HK-2 (cell line): ENCODE results near the gene TAF6.

Experiments
- DNase-seq: peaks from one replicate; pipeline ENCODE4 v3.0.0-alpha.2; 2018; ENCODE audit not compliant: unreplicated experiment

The TAF6 gene

DNA sequence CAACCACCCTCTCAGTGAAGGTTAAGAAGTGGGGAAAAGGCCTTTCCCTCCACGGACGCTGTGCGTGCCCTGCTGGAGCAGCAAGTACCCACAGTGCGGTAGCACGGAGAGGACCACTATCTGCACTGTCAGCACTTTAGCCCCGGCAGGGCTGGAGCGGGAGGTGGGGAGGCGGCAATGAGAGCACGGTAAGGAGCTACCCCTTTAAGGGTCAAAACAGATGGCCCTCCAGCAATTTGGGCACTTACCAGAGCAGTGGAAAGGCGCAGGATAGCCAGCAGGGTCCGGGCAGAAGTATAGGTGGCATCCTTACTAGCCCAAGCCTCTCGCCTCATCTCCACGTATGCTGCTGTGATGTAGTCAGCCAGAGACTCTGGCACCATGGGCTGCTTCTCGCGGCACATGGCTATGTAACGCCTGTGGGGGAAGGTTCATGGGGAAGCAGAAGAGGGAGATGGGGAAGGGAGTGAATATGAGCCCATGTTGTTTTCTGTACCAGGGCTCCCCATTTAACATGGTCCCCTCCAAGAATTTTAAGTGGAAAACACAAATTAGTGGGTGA lies 25.2 kb downstream of the TAF6 start:
- DNase-seq, result no peak

DNA sequence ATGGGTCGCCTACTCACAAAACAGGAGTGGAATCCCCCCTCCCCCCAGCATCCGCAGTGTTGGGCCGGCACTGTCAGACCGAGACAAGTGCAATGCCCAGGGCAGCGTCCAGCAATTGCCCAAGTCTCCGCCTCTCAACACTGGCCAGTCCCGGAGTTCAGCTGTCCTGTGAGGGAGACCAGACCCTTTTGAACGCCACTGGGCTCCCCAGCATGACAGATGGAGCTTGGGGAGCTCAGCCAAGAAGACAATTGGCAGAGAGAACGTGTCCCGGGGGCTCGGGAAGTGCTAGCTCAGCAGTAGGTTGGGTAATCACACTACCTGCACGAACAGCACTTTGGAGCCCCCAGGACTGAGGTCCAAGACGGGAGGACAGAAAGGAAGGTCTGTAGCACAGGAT lies 25.7 kb downstream of the TAF6 start:
- no peak for DNase-seq

DNA sequence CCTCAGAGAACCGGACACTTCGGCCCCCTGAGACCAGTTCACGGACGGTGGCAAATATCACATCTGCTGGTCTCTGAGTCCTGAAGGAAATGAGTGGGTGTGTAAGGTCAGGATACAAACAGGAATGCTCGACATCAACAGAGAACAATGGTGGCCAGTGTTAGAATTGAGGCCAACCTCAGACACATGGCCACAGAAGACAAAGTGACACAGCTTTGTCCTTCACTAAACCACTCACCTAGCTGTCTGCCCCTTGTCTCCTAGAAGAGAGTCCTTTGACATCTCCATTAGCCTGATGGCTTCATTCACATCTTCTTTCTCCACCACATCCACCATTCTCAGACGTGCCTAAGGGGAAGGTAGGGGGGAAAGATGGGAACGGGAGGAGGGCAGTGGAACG lies 26.1 kb downstream of the TAF6 start:
- no peak for DNase-seq

DNA sequence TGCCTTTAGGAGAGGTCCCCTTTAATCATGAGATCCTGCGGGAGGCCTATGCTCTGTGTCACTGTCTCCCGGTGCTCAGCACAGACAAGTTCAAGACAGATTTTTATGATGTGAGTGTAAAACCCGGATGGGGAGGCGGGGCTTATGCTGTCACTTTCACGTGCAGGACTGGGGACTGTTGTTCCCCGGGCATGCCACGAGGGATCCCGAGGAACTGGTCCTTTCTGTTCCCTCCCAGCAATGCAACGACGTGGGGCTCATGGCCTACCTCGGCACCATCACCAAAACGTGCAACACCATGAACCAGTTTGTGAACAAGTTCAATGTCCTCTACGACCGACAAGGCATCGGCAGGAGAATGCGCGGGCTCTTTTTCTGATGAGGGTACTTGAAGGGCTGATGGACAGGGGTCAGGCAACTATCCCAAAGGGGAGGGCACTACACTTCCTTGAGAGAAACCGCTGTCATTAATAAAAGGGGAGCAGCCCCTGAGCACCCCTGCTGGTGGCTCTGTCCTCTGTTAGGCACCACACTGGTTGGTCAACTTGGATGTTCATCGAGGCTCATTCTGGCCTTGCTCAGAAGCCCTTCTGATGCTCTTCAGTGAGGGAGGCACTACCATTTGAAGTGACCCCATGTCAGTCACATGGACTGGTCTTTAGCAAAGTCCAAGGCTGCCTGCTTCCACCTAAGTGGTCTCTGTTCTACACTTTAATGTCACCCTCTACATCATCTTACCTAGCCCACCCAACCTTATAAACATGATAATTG lies 27.6 kb downstream of the TAF6 start:
- no peak for DNase-seq

DNA sequence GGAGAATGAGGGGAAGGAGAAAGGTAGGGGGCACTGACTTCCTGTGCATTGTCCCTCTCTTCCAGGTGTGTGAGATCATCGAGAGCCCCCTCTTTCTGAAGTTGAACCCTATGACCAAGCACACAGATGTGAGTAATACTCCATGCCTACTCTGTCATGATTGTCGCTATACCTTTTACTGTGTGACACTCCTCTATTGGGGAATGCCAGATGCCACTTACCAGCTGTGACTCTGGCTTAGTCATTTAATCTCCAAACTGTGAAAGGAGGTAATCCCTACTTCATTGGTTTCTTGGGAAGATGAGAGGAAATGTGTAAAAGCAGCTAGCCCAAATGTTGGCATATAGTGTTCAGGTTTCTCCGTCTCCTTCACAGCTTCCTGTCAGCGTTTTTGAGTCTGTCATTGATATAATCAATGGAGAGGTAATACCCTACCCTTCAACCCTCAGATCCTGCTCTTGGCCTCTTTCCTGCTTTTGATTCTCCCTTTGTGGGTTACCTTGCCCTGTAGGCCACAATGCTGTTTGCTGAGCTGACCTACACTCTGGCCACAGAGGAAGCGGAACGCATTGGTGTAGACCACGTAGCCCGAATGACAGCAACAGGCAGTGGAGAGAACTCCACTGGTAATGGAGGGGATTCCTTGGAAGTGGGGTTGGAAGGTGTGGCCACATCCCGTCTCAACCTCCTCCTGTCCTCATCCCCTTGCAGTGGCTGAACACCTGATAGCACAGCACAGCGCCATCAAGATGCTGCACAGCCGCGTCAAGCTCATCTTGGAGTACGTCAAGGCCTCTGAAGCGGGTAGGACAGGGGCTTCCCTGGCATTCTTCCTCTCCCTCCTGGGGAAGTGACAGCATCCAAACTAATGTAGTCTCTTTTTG lies 28.4 kb downstream of the TAF6 start:
- no peak for DNase-seq

DNA sequence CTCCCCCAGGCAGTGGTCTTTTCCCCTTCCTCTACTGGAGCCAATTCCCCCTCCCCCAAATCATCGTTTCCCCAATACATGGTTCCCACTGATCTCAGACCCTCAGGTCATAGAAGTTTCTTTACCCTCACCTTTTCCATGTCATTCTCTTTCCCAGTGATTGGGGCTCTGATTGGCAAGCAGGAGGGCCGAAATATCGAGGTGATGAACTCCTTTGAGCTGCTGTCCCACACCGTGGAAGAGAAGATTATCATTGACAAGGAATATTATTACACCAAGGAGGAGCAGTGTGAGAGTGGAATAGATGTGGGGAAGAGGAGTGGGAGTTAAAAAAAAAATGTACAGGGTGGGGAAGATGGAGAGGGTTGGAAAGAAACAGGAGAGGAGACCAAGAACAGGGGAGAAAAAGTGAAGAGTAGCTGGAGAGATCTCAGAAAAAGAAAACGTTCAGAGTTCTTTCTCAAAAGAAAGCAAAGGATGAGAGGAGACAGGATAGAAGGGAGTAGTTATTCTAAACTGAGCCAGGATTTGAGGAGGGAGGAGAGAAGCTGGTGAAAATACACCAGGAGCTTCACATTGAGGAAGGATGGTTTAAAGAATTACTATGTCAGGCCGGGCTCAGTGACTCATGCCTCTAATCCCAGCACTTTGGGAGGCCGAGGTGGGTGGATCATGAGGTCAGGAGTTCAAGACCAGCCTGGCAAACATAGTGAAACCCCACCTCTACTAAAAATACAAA lies 29.5 kb downstream of the TAF6 start:
- no peak for DNase-seq

DNA sequence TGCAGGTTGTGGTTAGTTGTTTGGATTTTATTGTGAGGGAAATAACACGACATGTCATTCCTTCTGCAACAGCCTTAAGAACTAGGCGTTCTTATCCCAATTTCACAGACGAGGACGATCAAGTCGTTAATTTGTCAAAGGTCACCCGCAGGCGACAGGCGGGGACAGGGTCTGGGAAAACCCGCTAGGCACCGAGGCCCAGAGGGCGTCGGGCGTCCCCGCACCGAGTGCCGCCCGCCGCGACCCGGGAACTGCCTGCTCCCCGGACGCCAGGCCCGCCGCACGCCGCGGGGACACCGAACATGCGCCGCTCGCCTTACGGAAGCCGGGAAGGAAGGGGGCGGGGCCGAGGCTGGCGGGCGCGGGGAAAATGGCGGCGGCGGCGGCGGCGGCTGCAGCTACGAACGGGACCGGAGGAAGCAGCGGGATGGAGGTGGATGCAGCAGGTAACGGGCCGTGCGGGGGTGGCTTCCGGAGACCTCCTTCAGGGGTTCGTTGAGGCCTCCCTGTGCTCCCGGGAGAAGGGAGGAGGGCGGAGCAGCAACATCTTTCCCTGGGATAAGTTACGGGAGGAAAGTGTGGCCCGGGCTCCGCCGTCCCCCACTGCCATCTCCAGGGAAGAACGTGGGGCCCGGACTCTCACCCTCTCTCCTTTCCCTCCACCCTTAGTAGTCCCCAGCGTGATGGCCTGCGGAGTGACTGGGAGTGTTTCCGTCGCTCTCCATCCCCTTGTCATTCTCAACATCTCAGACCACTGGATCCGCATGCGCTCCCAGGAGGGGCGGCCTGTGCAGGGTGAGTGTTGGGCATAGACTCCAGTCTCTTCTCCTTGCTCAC lies 30.3 kb downstream of the TAF6 start, which contains the start of gene COPS6:
Gene COPS6, plus strand, starts transcription at position 349 of the 837 bp plus-strand sequence. Its CDS starts 22 bp downstream, at position 371.
- peak; percentile 74 for DNase-seq

DNA sequence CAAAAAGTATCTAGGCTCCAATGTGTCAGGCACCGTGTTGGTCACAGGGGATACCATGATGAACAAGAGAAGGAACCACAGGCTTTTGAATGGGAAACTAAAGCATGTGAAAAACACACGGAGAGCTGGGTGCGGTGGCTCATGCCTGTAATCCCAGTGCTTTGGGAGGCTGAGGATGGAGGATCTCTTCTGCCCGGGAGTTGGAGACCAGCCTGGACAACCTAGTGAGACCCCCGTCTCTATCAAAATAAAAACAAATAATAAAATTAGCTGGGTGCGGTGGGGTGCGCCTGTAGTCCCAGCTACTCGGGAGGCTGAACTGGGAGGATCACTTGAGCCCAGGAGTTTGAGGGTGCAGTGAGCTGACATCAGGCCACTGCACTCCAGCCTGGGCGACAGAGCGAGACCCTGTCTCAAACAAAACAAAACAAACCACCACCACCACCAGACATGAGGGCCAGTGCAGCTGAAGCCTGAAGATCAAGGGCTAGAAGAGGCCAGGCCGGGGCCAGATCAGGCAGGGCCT lies 31.0 kb downstream of the TAF6 start:
- DNase-seq, result no peak

DNA sequence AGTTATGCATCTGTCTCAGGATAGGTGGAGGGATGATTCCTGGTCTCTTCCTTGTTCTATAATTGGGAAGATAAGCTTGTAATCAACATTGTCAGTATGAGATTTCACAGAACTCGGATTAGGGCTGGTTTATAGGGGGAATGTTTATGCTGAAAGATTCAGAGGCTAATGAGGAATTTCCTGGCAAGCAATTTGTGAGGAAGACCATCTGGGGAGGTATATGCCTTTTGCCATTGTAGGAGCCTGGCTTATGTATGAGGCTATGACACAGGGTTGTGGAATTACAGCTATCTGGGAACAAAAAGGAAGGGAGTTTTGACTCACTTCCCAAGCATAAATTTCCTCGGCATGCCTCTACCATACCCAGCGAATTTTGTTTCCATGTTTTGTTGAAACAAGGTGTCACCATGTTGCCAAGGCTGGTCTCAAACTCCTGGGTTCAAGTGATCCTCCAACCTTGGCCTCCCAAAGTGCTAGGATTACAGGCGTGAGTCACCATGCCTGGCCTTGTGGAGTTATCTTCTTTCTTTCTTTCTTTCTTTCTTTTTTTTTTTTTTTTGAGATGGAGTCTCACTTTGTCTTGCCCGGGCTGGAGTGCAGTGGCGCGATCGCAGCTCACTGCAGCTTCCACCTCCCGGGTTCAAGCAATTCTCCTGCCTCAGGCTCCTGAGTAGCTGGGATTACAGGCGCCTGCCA lies 32.0 kb downstream of the TAF6 start:
- DNase-seq, result no peak

DNA sequence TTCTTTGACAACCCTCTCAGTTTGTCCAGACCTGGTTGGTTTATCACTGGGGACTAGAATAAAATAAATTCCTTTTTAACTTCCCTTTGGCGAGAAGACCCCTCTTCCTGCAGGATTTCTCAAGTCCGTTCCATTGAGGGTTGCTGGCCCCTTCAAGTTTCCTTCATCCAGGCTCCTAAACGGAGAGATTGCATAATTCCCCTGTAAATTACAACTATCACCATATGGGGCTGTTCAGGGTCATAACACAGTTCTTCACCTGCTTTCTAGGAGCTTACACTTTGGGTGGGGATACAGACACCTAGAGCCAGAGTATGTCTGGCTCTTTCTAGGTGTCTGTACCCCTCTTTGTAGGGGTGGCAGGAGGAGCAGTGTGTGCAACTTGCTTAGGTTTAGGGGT lies 33.6 kb downstream of the TAF6 start:
- DNase-seq, result no peak

DNA sequence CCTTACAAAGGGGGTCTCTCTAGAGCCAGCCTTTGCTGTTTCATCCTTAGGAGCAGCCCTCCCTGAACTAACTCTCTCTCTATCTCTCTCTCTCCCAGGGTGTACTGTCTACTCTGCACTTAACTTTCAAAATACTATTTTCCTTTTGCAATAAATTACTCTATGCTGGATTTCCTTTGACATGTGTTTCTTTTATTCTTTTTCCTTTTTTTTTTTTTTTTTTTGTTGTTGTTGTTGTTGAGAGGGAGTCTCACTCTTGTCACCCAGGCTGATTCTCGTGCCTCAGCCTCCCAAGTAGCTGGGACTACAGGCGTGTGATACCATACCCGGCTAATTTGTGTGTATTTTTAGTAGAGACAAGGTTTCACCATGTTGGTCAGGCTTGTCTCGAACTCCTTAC lies 36.2 kb downstream of the TAF6 start:
- DNase-seq, result no peak

DNA sequence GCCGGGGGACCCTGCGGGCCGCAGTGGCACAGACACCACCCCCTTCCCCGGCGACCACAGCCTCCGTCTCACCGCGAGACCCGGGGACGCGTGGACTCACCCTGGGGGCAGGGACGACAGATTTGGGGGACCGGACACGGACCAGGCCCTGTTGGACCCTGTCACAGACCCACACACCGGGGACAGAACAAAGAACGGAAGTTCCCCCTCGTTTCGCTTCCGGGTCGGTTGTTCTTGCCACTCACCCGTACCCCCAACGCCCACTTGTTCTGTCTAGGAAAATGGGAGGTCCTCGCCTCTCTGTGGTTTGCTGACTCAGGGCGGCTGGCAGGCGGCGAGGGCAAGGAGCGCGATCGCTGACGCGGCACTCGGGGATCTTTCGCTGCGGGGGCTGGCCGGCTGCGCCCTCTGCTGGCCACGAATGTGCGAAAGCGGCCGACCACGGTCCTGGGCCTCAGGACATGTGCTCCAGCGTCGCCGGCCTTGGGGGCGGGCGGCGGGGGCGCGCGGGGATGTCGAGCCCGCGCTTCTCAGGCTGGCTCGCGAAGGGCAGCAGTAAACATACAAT lies 37.5 kb downstream of the TAF6 start, which contains the start of gene ZNF3:
Gene ZNF3, minus strand, starts transcription at position 189 of the 568 bp plus-strand sequence. CDS start 4,366 bp downstream, outside the sequence.
- DNase-seq, result peak; percentile 99

DNA sequence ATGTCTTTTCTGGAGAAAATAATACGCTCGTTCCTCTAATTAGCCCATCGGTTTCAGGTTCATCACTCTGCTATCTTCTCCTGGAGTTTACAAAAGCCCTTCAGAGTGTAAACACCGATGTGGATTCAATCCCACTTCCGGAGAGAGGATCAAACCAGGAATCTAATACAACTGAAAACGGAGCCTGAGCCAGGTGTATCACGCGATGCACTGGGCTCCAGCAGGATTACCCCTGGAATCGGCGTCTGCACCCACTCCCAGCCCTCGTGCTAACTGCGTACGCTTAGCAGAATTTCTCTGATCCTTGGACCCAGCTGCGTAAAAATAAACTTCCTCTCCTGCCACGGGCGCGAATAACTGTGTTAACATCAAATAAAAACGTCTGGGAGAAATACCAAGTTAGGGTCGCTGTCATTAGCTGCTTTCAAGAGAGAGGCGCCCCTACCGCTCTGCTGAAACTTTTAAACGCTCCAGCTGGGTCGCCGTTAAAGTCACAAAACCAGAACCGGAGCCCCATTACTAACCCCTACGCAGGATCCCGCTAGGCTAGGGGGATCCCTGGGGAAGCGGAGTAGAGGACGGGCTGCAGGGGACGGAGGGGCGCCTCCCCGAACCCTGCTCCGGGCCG lies 38.1 kb downstream of the TAF6 start:
- DNase-seq, result no peak

DNA sequence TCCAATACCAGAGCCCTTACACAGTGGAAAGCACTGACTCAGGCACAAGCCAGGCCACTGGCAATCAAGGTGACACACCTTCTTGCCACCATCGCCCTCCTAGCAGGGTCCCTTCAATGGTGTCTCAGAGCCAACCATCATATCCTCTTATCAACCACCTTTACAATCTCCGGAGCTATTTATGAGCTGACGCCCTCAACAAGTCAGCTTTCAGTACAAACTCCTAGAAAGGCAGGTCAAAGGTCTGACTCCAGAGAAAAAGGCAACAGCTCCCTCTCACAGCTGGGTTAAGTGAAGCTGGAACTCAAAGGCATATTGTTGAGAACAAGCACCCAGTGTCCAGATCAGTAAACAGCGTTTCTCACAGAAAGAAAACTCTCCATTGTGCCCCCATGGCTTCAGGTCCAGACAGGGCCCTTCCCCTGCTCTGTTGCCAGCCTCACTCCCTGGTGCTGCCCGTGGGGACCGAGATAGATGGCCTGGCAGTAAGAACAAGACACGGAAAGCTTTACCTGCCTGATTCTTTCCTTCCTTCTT lies 40.1 kb downstream of the TAF6 start:
- DNase-seq, result no peak

DNA sequence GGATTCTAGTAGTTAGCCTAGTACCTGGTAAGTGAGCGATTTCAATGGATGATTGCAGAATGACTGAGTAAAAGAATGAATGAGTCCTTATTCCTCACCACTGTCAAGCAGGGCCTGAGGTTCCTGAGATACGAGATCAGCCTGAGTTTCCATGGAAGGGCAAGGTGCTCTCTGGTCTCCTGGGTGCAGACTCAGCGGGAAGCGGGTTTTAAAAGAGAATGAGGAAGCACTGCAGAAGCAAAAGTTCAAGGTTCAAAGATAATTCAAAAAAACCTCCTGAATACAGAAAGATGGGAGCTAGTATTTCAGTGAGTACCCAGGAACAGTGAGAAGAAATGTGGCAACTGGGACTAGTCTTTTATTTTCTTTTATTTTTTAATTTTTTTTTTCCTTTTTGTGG lies 42.0 kb downstream of the TAF6 start:
- DNase-seq, result no peak

DNA sequence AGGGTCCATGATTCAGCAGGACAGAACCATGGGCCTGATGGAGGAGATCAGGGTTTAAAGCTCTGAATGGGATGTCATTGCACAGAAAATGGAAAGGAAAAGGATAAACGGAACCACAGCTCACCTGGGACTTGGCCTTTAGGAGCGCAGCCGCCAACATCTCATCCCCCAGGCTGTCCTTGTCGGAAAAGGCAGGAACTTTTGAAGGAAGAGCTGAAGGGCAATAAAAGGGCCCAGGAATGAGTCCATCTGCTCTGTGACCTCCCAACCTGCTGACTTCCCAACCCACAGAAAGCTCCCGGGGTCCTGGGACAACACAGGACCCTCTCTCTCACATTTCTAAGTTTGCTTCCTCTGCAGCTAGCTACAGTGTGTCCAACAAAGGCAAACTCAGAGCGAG lies 43.7 kb downstream of the TAF6 start:
- DNase-seq, result no peak

DNA sequence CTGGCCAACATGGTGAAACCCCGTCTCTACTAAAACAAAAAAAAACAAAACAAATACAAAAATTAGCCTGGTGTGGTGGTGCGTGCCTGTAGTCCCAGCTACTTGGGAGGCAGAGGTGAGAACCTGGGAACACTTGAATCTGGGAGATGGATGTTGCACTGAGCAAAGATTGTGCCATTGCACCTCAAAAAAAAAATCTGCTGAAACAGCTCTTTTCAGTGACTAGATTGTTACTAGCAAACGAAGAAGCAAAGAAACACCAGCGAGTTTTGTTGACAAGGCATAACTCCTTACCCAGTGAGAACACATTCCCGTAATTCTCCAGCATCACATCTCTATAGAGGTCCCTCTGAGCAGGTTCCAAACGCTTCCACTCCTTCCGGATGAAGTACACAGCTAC lies 44.3 kb downstream of the TAF6 start:
- no peak for DNase-seq

DNA sequence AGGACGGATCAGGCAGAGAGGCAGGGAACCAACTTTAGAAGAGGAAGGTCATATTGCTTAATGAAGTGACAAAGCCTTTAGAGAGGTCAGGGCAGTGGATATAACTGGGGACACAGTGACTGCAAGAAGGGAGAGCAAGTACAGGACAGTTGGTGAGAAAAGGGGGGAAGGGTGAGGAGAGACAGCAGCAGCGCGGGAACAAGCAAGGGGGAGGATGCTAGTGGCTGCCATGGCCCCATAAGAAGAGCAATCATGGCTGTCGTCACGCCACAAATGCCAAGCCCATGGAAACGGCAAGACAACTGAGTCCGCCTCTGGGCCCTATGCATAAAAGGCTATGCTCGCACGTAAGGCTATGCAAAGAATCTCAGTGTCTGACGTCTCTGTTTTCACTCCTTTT lies 46.7 kb downstream of the TAF6 start:
- DNase-seq, result no peak
